Testis (tissue), 3 donors: Measurements from ENCODE around the gene ATOSB. TPM values are rescaled to one million over a fixed set of nuclear protein-coding genes. Genes with fewer than 3 reads are reported as not detected.

Experiments used
- DNase-seq: peaks from one replicate; pipeline ENCODE4 v3.0.0-alpha.2; 2019
- H3K27ac ChIP-seq, 2 donors: fragments of 200-600 bp; sonication (generic); one replicate each; pipeline ENCODE4 v1.5.1; 2019
- H3K27me3 ChIP-seq: fragments of 200-600 bp; sonication (generic); one replicate; pipeline ENCODE4 v1.5.1; 2019
- H3K36me3 ChIP-seq: fragments of 200-600 bp; sonication (generic); one replicate; pipeline ENCODE4 v1.5.1; 2017; ENCODE audit warnings: low read depth; ENCODE audit errors: missing control alignments
- H3K4me1 ChIP-seq: fragments of 200-600 bp; sonication (generic); one replicate; pipeline ENCODE4 v1.5.1; 2019
- H3K4me3 ChIP-seq, 2 donors: fragments of 200-600 bp; sonication (generic); one replicate each; pipeline ENCODE4 v1.5.1; 2017 to 2019
- H3K9me3 ChIP-seq: fragments of 200-600 bp; sonication (generic); one replicate; pipeline ENCODE4 v1.5.1; 2017
- CTCF ChIP-seq, 3 experiments: fragments of 450-650 bp in 2 of 3; fragments of 200-600 bp in 1 of 3; sonication (generic) in 1 of 3; IDR thresholded peaks; one replicate each; pipeline ENCODE4 v1.5.1; 2016 to 2019; ENCODE audit warnings: antibody characterized with exemption in 3 of 3, mild to moderate bottlenecking in 2 of 3, moderate library complexity in 1 of 3
- POLR2A ChIP-seq: fragments of 450-650 bp; IDR thresholded peaks from one replicate; pipeline ENCODE4 v1.6.1; 2017; ENCODE audit warnings: antibody characterized with exemption, mild to moderate bottlenecking, moderate library complexity
- WGBS, 2 donors: methylation state at CpG; one replicate each; pipeline ENCODE4 v1.1.5; 2018; 5-methylcytosine and 5-hydroxymethylcytosine counted together
- intact Hi-C: fragments of 100-400 bp; cut with DNase I; formaldehyde crosslinking; loops from one replicate; pipeline ENCODE4 v1.15.1; 2023; ENCODE audit warnings: low total_unique reads
- polyA plus RNA-seq: library from polyadenylated mRNA; stranded (reverse); fragments of 350-450 nt; fragmentation: Illumina TruSeq; extraction: RNeasy Lipid Tissue Mini Kit (QIAGEN cat#74804); gene quantifications from one replicate; pipeline ENCODE4 v1.2.3, GENCODE V29; 2014; ENCODE audit warnings: low read depth, low replicate concordance; ENCODE audit not compliant: insufficient read depth
- total RNA-seq, 2 donors: library from RNA; depleted of rRNA; stranded (reverse); fragments of >200 nt; gene quantifications; one replicate each; pipeline ENCODE4 v1.2.3, GENCODE V29; 2016

The ATOSB gene
- total and polyA plus RNA-seq, 3 donors from 2014 or later = 15.9 to 19.6 (median 16.0) TPM

GRCh38 chr9:35072461-35073278 is 43.0 kb downstream of the ATOSB start, which contains the start of gene VCP:
Gene VCP (minus strand): TSS chr9:35072625. CDS start chr9:35072353, 272 bp downstream.
- DNase-seq = peak; percentile 99
- Histone ChIP-seq H3K27me3 (no peaks in the 10 kb centered on the region), H3K36me3 (no peaks in the 10 kb centered on the region), H3K27ac (peak within 1 kb of the TSS; percentile 99), H3K4me1 (peaks cover 29% of the 10 kb centered on the region), H3K4me3 (peak within 1 kb of the TSS; percentile 98 to 99), H3K9me3 (no peaks in the 10 kb centered on the region)
- intact Hi-C loops = no loop called here
- WGBS, 2 donors = 4 to 5% methylated on average over 35 to 53 of the region's 54 CpGs
- TF ChIP-seq POLR2A (peak; percentile 92), CTCF (IDR thresholded peaks at IDR 0.05) (no peak)

DNA sequence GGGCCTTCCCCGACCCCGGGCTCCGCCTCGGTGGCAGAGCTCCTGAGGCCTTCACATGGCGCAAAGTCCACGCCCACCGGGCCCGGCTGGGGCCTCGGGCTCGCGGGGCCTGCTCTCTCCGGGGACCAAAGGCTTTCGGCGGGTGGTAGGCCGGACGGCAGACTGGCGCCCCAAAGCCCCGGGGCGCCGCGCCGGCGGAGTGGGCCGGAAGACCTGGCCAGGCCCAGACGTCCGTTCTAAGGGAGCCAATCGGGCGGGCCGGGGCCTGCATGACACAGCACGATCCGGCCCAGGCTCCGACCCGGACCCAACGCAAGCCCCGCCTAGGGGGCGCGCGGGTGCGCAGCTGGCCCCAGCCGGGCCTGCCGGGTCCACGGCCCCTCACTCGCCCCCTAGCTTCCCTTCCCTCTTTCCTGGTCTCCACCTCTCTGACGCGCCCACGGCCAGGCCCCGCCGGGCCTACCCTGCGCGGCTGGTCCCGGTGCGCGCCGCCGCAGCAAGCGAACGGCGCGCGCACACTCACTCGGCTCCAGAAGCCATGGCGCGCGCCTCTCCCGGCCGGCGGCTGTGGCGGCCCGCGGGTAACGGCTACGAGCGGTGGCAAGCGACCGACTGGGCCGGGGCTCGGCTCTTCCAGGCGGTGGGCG is 43.7 kb downstream of the ATOSB start:
- TF ChIP-seq POLR2A = no peak
- TF ChIP-seq CTCF (IDR thresholded peaks at IDR 0.05) = peak; percentile 6 to 14 (median 10)
- Histone ChIP-seq H3K27me3 (no peaks in the 10 kb centered on the region), H3K27ac (peak overlapping the region; percentile 99), H3K4me3 (peak overlapping the region; percentile 98 to 99), H3K36me3 (no peaks in the 10 kb centered on the region), H3K9me3 (no peaks in the 10 kb centered on the region), H3K4me1 (peaks cover 29% of the 10 kb centered on the region)
- WGBS, 2 donors = 0% methylated on average over 53 of the region's 79 CpGs; no CpG with 5 or more reads in 1 of the 2 donors
- intact Hi-C loops = no loop called here
- peak; percentile 89 for DNase-seq

GRCh38 chr9:35070823-35071813 is 44.5 kb downstream of the ATOSB start:
- Histone ChIP-seq H3K27ac (peak overlapping the region; percentile 99), H3K27me3 (no peaks in the 10 kb centered on the region), H3K4me3 (peak overlapping the region; percentile 98 to 99), H3K4me1 (peaks cover 29% of the 10 kb centered on the region), H3K9me3 (no peaks in the 10 kb centered on the region), H3K36me3 (no peaks in the 10 kb centered on the region)
- 1% methylated on average over 14 to 20 of the region's 20 CpGs for WGBS, 2 donors
- intact Hi-C loops = no loop called here
- DNase-seq = no peak
- no peak for TF ChIP-seq POLR2A
- TF ChIP-seq CTCF (IDR thresholded peaks at IDR 0.05) = no peak

GRCh38 chr9:35069020-35069419 is 46.6 kb downstream of the ATOSB start:
- Histone ChIP-seq H3K4me3 (no peak overlapping the region), H3K4me1 (peaks cover 29% of the 10 kb centered on the region)
- 48 to 52% methylated on average over 4 of the region's 4 CpGs for WGBS, 2 donors

More at GRCh38 chr9:35069020-35069419, 46.6 kb downstream of the ATOSB start:
- Histone ChIP-seq H3K27ac (no peak overlapping the region), H3K27me3 (no peaks in the 10 kb centered on the region), H3K9me3 (no peaks in the 10 kb centered on the region), H3K36me3 (no peaks in the 10 kb centered on the region)
- TF ChIP-seq POLR2A (no peak), CTCF (IDR thresholded peaks at IDR 0.05) (no peak)
- no peak for DNase-seq
- intact Hi-C loops = no loop called here
